NCI-H2196 (cell line): ENCODE results near the gene GALR3.
"Not testable (repeated sequence)": the region's sequence is repeated elsewhere in the genome, so short reads cannot be mapped to it uniquely, and the experiment has no call there.

Source experiments
- DNase-seq: peaks from one replicate; lab custom pipeline; 2025; ENCODE audit not compliant: unreplicated experiment; lab: John Stamatoyannopoulos, UW

GALR3 gene, protein sequence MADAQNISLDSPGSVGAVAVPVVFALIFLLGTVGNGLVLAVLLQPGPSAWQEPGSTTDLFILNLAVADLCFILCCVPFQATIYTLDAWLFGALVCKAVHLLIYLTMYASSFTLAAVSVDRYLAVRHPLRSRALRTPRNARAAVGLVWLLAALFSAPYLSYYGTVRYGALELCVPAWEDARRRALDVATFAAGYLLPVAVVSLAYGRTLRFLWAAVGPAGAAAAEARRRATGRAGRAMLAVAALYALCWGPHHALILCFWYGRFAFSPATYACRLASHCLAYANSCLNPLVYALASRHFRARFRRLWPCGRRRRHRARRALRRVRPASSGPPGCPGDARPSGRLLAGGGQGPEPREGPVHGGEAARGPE

DNA sequence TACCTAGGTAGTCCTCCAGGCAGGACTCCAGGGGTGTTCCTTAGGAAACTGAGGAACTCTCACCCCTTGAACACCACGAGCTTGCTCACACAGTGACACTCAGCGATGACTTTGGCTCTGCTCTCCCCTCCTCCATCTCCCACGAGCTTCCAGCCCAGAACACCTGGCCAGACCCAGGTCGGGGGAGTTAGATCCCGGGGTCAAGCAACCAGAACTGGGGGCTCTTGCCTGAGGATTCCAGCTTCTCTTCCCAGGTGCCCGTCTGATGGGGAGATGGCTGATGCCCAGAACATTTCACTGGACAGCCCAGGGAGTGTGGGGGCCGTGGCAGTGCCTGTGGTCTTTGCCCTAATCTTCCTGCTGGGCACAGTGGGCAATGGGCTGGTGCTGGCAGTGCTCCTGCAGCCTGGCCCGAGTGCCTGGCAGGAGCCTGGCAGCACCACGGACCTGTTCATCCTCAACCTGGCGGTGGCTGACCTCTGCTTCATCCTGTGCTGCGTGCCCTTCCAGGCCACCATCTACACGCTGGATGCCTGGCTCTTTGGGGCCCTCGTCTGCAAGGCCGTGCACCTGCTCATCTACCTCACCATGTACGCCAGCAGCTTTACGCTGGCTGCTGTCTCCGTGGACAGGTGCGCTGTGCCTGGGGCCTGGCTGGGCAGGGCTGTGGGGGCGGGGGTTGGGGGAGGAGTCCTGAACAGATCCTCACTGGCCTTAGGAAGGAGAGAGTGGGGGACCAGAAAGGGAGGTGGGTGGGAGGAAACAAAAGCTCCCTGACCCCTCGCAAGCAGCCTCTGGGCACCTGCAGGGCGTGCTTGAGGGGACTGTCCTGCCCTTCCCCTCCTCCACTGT is at the start of gene GALR3:
Gene GALR3, plus strand, starts transcription at position 249 of the 852 bp plus-strand sequence. Its CDS starts 25 bp downstream, at position 274.
- DNase-seq: peak; percentile 57

DNA sequence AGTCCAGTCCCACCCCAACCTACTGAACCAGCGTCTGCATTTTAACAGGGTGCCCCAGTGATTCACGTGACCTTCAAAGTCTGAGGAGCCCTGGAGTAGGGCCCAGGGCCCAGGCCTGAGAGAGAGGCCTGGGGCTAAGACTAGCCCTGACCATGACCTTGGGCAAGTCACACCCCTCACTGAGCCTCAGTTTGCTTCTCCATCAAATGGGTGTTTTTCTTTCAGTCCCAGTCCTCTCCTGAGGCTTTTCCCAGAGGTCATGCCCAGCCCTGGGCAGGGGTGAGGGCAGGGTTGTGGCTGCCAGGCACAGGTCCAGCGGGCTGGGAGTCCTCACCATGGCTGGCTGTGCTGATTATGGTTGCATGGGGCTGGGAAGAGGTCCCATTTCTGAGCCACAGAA is 48.5 kb upstream of the GALR3 start:
- no peak for DNase-seq

DNA sequence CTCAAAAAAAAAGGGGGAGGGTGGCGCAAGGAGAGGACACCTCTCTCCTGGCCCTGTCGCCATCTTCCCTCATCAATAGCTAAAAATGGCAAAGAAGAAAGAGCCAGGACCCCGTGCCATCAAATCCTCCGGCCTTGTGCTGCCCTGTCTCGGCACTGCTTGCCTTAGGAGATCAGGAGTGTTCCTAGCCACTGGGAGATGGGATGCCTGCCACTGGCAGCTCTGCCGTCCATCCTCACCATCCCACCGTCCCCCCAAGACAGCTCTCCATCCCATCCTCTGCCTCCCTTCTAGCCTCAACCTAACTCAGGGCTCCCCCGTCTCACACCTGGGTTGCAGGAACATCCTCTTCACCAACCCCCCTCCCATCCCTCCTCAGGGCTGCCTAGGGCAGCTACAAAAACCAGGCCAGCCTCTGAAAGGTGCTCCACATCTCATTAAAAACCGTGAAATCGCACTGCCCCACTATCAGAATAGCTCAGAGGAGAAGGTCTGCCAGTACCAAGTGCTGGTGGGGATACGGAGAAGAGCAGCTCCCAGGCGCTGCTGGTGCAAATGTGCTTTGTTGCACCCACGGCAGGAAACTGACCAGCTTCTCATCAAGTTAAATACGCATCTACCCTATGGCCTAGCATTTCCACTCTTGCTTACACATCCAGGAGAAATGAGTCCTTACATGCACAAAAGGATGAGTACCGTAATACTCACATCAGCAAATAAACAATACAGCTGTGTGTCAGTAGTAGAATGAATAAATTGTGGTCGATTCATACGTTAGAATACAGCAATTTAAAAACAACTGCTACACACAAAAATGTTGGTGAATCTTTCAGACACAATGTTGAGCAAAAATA is 47.2 kb upstream of the GALR3 start:
- no peak for DNase-seq

DNA sequence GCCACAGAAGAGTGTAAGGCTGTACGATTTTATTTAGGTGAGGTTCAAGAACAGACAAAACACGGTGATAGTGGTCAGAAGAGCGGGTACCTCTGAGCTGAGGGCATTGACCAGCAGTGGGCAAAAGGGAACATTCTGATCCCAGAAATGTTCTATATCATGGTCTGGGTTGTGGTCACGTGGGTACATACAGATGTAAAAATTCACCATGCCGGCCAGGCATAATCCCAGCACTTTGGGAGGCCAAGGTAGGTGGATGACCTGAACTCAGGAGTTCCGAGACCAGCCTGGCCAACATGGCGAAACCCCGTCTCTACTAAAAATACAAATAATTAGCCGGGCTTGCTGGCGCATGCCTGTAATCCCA is 46.6 kb upstream of the GALR3 start:
- DNase-seq: no peak

DNA sequence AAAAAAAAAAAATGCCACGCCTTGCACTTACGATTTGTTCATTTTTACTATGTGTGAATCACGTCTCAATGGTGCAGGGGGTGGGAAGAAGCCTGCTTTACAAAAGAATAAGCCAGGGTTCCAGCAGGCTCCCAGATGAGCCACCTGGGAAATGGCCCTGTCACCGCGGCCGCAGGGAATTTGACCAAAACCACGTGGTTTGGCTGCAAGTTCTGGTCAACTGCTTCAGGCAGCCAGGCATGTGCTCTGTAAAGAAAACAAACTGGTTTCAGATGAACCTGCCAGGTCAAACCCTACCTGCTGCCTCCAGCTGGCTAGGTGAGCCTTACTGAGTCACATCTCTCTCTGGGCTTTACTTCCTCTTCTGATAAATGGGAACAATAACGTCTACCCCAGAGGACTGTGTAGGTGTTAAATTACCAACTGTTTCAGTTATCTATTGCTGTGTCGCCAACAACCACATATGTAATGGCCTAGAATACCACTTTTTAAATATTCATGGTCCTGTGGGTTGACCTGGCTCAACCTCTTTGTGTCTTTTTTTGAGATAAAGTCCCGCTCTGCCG is 46.0 kb upstream of the GALR3 start:
- DNase-seq: peak; percentile 51

DNA sequence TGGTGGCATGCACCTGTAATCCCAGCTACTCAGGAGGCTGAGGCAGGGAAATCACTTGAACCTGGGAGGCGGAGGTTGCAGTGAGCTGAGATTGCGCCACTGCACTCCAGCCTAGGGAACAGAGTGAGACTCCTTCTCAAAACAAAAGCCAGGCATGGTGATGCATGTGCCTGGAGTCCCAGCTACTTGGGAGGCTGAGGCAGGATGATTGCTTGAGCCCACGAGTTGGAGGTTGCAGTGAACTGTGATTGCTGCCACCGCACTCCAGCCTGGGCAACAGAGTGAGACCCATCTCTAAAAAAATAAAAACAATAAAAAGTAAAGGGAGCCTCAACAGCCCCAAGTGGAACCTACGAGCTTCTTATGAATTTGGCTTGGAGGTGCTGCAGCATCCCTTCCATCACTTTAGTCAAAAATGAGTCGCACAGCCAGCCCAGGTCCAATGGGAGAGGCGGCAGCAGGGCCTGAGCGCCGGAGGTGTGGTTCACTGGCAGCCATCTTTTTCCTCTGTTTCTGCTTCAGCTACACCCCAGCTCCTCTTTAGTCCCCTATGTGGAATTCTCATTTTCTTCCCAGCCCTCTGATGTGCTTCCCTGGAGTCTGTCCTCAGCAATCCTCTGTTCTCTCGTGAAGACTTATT is 44.7 kb upstream of the GALR3 start:
- no peak for DNase-seq

DNA sequence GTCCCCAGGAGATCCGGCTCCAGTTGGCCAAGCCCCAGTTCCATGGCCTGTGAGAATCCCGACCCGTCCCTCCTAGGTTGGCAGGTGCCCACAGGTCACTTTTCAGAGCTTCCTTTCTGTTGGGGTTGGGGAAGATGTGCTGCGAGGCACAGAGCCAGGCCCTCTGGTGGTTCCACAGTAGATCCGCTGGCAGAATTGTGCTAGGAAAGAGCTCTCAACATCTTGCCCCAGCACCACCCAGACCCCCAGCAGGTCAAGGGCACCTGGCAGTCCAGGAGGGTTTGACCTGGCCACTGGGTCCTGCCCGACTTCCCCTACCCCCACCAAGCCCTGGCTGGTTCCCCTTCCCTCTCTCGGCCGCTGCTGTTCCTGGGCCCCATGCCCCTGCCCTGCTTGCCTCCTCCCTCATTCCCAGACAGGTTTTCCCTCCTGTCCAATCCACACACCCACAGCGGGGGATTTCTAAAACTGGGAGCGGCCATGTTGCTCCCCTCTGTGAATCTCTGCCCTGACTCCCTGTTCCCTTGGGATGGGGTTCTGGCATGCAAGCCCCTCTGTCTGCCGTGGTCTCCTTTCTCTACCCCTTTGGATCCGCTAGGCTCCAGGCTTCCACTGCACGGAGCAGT is 41.6 kb upstream of the GALR3 start:
- no peak for DNase-seq

DNA sequence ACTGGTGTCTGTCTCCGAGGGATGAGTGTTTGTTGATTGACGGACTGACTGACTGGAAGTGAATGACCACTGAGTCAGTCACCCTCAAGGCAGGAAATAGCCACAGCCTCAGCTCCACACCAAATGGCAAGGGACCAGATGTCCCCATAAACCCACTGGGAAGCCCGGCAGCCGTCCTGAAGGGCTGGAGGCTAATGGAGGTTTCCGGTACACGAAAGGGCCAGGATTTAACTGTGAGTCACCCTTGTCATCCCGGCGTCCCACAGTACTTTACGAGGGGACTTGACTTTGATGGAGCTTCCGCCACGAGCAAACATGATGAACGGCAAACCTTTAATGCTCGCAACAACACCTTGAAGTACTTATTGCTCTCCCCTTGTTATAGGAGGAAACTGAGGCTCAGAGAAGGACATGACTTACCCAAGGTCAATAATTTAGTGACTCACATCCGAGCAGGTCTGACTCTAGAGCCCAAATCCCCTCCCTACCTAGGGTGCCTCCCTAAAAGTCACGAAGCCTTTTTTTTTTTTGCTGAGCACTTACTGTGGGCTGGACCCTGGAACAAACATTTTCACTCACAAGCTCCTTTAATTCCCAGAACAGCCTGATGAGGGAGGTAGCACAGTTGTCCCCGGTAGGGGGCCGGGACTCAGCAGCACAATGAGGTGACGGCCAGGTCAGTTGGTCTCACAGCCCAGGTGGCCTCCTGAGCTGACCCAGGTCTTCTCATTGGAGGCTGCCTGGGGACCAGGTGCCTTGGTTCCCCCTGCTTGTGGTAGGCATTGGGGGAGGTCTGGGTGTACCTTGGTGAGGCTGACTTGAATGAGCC is 40.6 kb upstream of the GALR3 start:
- DNase-seq: no peak

DNA sequence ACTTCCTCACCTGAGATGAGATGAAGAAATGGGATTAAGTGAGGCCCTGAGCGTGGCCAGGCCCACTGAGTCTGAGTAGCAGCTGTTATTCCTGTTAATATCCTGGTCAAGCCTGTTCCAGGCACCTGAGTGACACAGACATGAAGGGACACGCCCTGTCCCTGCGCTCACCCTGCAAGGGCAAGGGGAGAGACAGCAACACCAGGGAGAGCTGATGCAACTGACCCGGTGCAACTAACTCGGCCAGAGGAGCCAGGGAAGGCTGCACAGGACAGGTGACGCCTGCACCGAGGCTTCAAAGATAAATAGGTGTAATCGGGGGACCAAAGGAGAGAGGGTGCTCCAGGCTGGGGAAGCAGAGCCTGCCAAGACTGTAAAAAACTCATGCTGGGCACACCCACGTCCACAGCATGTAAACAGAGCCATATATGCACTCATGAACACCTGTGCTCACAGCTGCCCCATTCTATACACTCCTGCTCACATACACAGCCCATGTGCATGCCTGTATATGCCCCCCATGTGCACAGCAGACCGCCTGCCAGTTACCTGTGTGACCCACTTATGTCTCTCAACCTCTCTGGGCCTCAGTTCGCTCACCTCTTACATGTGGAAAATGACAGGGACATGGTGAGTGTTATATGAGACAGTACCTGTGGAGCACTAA is 38.2 kb upstream of the GALR3 start:
- DNase-seq: no peak

DNA sequence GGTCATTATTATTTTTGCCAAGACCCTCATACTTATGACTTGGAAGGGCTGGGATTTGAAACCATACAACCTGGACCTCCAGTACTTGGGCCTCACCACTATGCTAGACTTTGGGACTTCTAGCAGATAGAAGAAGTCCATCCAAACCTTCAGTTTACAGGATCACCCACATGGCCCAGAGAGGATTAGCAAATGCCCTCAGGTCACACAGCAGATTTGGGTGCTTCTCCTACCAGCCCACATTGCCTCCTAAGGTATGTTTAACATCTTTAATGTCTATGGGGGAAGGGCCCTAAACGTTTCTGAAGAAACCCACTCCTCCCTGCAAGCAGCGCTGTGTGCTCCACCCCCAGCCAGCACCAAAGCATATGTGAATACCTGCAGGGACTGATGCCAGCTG is 32.9 kb upstream of the GALR3 start:
- no peak for DNase-seq

DNA sequence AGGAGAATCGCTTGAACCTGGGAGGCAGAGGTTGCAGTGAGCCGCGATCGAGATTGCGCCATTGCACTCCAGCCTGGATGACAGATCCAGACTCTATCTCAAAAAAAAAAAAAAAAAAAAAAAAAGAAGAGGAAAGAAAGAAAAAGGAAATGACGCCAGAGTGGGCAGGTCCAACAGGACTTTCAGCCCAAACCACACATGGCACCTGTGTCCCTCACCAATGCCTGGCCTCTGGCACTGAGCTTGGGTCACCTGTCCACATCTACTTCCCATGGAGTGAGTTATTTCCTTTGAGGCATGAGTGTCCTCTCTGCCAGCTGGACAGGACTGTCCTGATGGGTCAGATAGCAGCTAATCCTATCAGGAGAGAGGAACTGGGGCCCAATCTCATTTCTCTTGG is 30.7 kb upstream of the GALR3 start:
- DNase-seq: no peak

DNA sequence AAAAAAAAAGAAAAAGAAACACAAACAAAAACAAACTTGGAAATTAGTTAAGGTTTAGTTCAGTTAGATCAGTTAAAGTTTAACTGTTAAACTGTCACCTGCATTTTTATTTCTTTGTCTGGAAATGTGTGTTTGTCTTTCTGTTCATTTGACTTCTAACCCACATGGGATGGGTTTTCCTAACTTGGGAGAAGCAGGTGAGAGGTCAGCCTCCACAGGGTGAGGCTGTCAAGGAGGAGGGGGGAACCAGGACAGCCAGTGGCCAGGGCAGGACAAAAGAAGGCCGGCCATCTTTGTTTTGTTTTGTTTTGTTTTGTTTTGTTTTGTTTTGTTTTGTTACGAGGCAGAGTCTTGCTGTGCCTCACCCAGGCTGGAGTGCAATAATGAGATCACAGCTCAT is 28.8 kb upstream of the GALR3 start:
- DNase-seq: no peak

DNA sequence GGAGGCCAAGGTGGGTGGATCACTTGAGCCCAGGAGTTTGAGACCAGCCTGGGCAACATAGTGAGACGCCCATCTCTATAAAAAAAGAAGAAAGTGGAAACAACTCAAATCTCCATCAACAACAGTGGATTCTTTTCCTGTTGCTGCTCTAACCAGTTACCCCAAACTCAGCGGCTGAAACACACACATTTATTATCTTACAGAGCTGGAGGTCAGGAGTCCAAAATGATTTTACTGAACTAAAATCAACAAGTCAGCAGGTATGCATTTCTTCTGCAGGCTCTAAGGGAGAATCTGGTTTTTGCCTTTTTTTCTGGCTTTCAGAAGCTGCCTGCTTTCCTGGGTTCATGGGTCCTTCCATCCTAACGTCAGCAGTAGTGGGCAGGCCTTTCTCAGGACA is 27.1 kb upstream of the GALR3 start:
- DNase-seq: no peak

DNA sequence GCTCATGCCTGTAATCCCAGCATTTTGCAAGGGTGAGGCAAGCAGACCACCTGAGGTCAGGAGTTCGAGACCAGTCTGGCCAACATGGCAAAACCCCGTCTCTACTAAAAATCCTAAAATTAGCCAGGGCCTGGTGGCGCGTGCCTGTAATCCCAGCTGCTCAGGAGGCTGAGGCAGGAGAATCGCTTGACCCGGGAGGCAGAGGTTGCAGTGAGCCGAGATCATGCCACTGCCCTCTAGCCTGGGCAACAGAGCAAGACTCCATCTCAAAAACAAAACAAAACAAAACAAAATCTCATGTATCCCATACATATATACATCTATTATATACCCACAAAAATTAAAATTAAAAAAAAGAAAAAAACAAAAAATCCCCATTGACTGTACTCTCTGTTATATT is 25.9 kb upstream of the GALR3 start:
- not testable (repeated sequence) for DNase-seq

DNA sequence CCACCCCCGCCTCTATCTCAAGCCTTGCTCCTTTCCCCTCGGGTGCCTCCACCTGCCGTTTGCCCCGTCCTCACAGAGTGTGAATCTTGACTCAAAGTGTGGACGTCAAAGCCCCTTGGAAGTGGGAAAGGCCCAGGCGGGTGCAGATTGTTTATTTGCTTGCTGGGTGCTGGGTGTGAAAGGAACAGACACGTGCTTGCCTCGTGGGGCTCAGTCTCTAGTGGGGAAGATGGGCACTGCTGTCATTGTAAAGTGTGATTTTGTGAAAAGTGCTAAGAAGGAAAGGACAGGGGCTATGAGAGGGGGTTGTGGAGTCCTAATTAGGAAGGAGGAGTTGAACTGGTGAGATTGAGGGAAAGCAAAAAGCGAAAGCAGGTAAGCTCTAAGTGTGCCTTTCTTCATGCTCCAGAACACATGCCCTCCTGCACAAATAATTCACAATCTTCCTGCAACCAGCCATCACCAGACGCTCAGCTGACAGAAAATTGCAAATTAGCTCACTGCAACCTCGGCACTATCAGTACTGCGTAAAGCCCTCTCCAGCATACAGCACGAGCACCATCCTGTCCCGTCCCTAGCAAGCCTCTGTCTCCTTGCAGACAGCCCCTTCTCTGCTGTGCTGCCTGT is 25.2 kb upstream of the GALR3 start:
- no peak for DNase-seq

DNA sequence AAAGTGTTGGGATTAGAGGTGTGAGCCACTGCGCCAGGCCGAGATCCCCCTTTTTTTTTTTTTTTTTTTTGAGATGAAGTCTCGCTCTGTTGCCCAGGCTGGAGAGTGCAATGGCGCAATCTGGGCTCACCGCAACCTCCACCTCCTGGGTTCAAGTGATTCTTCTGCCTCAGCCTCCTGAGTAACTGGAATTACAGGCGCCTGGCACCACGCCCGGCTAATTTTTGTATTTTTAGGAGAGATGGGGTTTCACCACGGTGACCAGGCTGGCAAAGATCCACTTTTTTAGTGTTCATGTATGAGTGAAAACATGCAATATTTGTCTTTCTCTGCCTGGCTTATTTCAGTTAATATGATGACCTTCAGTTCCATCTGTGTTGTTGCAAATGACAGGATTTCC is 23.2 kb upstream of the GALR3 start:
- DNase-seq: peak; percentile 18

DNA sequence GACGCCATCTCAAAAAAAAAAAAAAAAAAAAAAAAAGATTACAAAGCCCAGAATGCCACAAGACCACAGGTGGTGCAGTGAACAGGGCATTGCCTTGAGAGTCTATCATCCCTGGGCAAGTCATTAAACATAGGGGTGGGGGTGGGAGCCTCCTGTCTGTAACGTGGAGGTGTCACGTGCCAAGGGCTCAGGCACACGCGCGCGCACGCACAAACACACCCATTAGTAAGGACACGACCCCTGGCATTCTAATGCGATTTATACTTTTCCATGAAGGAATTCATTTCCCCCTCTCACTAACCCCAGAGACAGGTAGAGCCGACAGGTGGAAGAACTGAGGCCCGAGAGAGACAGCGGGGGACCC is 21.3 kb upstream of the GALR3 start:
- no peak for DNase-seq
